ENCODE data around the gene MXRA7.

MXRA7 gene

DNA sequence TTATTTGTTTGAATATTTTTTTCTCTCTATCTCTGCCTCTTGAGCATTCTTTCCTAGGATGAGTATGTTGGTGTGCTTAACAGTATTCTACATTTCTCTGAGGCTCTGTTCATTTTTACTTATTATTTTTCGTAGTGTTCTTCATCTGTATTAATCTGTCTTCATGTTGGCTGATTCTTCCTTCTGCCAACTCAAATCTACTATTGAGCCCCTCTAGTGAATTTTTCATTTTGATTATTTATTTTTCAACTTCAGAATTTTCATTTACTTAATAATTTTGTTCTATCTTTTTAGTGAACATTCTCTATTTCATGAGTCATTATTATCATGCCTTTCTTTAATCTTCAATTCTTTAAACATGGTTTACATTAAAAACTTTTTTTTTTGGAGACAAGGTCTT, 64.1 kb downstream of the MXRA7 start:
- H3K9ac ChIP-seq (ENCODE audit: low read depth in 1 of 2, low read length in 2 of 2) = no peak overlapping the region
- H3K4me1 ChIP-seq (ENCODE audit: control insufficient read depth in 1 of 2, insufficient read depth in 2 of 2, low read length in 2 of 2) = peaks cover 23 to 24% of the 10 kb centered on the region in 2 donors
- no peak overlapping the region for H3K27ac ChIP-seq (ENCODE audit: low read depth, low read length)
- no peaks in the 10 kb centered on the region for H3K9me3 ChIP-seq (ENCODE audit: control insufficient read depth in 1 of 2, low read length in 2 of 2)
- H3K36me3 ChIP-seq (ENCODE audit: control insufficient read depth in 1 of 2, insufficient read depth in 2 of 2, low read length in 2 of 2) = no peaks in the 10 kb centered on the region
- H3K27me3 ChIP-seq (ENCODE audit: control insufficient read depth in 1 of 2, insufficient read depth in 2 of 2, low read length in 2 of 2) = peaks cover 0 to 8% of the 10 kb centered on the region in 2 donors
- H3K4me3 ChIP-seq (ENCODE audit: low read depth in 1 of 2, low read length in 2 of 2) = no peak overlapping the region

DNA sequence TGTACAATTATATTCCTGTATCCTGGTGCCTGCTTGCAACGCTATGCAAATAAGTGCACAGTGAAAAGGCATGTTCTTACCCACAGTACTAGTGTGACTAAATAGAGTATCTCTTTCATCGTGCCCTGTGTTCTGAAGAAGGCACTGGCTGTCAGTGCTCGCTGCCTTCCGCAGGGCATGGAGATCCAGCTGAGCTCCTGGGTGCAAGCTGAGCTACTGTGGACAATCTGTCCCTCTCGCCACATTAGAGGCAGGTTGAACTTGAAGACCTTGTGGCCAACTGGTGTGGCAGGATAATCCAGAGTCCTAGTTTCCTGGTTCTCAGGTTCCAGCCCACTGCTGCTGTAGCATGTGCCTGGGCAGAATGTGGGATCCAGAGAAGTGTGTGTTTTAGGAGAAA, 65.3 kb downstream of the MXRA7 start:
- peaks cover 23 to 24% of the 10 kb centered on the region in 2 donors for H3K4me1 ChIP-seq (ENCODE audit: control insufficient read depth in 1 of 2, insufficient read depth in 2 of 2, low read length in 2 of 2)
- H3K9me3 ChIP-seq (ENCODE audit: control insufficient read depth in 1 of 2, low read length in 2 of 2) = no peaks in the 10 kb centered on the region
- H3K27me3 ChIP-seq (ENCODE audit: control insufficient read depth in 1 of 2, insufficient read depth in 2 of 2, low read length in 2 of 2) = peaks cover 0 to 8% of the 10 kb centered on the region in 2 donors
- H3K36me3 ChIP-seq (ENCODE audit: control insufficient read depth in 1 of 2, insufficient read depth in 2 of 2, low read length in 2 of 2) = no peaks in the 10 kb centered on the region
- H3K27ac ChIP-seq (ENCODE audit: low read depth, low read length) = no peak overlapping the region
- H3K9ac ChIP-seq (ENCODE audit: low read depth in 1 of 2, low read length in 2 of 2) = peak overlapping the region; percentile 1 to 4
- H3K4me3 ChIP-seq (ENCODE audit: low read depth in 1 of 2, low read length in 2 of 2) = peak overlapping the region; percentile 4 to 19

GRCh38 chr17:76644995-76645394, 65.8 kb downstream of the MXRA7 start:
- peaks cover 0 to 8% of the 10 kb centered on the region in 2 donors for H3K27me3 ChIP-seq (ENCODE audit: control insufficient read depth in 1 of 2, insufficient read depth in 2 of 2, low read length in 2 of 2)
- no peak overlapping the region for H3K27ac ChIP-seq (ENCODE audit: low read depth, low read length)
- H3K9ac ChIP-seq (ENCODE audit: low read depth in 1 of 2, low read length in 2 of 2) = peak overlapping the region; percentile 1 to 4
- peak overlapping the region; percentile 4 to 19 for H3K4me3 ChIP-seq (ENCODE audit: low read depth in 1 of 2, low read length in 2 of 2)
- H3K9me3 ChIP-seq (ENCODE audit: control insufficient read depth in 1 of 2, low read length in 2 of 2) = no peaks in the 10 kb centered on the region
- H3K36me3 ChIP-seq (ENCODE audit: control insufficient read depth in 1 of 2, insufficient read depth in 2 of 2, low read length in 2 of 2) = no peaks in the 10 kb centered on the region
- H3K4me1 ChIP-seq (ENCODE audit: control insufficient read depth in 1 of 2, insufficient read depth in 2 of 2, low read length in 2 of 2) = peaks cover 24 to 27% of the 10 kb centered on the region in 2 donors

DNA sequence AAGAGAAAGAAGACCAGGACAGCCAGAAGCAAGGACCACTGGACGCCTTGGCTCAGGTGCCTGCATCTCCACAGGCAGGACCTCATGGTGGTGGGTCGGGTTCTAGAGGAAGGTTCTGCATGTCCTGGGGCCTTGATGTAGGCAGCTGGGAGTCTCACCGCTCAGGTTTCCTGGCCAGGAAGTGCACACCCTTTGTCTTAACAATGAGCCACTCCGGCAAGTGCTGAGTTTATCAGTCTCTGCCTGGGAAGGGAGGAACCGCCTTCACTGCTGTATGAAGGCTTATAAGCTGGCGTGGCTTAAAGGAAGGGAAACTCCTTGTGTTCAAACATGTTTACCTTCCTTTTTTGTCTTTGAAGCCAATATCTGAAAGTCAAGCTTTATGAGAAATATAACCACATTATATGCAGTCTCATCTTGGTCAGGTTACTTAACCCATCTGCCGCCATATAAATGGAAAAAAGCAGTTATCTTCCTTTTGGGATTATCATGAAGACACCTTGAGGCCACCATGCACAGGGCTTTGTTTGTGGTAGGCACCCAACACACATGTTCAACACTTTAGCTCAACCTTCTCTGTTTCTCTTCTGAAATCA, 67.1 kb downstream of the MXRA7 start, which contains the start of gene ST6GALNAC1:
Gene ST6GALNAC1 (minus strand): TSS at position 205 of the 596 bp plus-strand sequence. CDS start 119 bp downstream, at position 86.
- Histone ChIP-seq H3K9ac (ENCODE audit: low read depth in 1 of 2, low read length in 2 of 2) (peak within 1 kb of the TSS; percentile 81 to 82), H3K9me3 (ENCODE audit: control insufficient read depth in 1 of 2, low read length in 2 of 2) (no peaks in the 10 kb centered on the region), H3K4me1 (ENCODE audit: control insufficient read depth in 1 of 2, insufficient read depth in 2 of 2, low read length in 2 of 2) (peaks cover 24 to 26% of the 10 kb centered on the region in 2 donors), H3K27ac (ENCODE audit: low read depth, low read length) (peak within 1 kb of the TSS; percentile 64), H3K4me3 (ENCODE audit: low read depth in 1 of 2, low read length in 2 of 2) (peak within 1 kb of the TSS; percentile 81 to 86), H3K36me3 (ENCODE audit: control insufficient read depth in 1 of 2, insufficient read depth in 2 of 2, low read length in 2 of 2) (no peaks in the 10 kb centered on the region), H3K27me3 (ENCODE audit: control insufficient read depth in 1 of 2, insufficient read depth in 2 of 2, low read length in 2 of 2) (peaks cover 0 to 5% of the 10 kb centered on the region in 2 donors)

GRCh38 chr17:76642994-76643393, 67.8 kb downstream of the MXRA7 start:
- no peaks in the 10 kb centered on the region for H3K9me3 ChIP-seq (ENCODE audit: control insufficient read depth in 1 of 2, low read length in 2 of 2)
- peak overlapping the region; percentile 81 to 82 for H3K9ac ChIP-seq (ENCODE audit: low read depth in 1 of 2, low read length in 2 of 2)
- H3K27ac ChIP-seq (ENCODE audit: low read depth, low read length) = peak overlapping the region; percentile 53
- peak overlapping the region; percentile 81 to 86 for H3K4me3 ChIP-seq (ENCODE audit: low read depth in 1 of 2, low read length in 2 of 2)
- peaks cover 0 to 4% of the 10 kb centered on the region in 2 donors for H3K27me3 ChIP-seq (ENCODE audit: control insufficient read depth in 1 of 2, insufficient read depth in 2 of 2, low read length in 2 of 2)
- no peaks in the 10 kb centered on the region for H3K36me3 ChIP-seq (ENCODE audit: control insufficient read depth in 1 of 2, insufficient read depth in 2 of 2, low read length in 2 of 2)
- peaks cover 24% of the 10 kb centered on the region in 2 donors for H3K4me1 ChIP-seq (ENCODE audit: control insufficient read depth in 1 of 2, insufficient read depth in 2 of 2, low read length in 2 of 2)

DNA sequence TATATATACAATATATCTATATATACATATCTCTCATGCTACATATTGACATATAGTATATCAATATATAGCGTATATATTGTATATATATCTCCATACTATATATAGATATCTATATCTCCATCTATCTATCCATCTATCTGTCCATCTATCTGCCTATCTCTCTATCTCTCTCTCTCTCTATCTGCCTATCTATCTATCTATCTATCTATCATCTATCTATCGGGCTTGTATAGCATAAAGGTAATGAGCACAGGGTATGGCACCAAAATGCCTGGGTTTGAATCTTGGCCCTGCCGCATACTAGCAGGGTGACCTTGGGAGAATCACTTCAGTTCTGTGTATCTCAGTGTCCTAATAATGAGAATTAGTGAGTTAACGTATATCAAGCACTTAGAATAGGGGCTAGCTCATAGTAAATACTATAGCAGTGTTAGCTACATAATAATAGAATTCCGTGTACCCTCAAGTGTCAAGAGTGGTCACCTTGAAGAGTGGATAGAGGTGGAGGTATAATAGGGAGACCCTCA, 68.7 kb downstream of the MXRA7 start:
- no peaks in the 10 kb centered on the region for H3K36me3 ChIP-seq (ENCODE audit: control insufficient read depth in 1 of 2, insufficient read depth in 2 of 2, low read length in 2 of 2)
- H3K4me3 ChIP-seq (ENCODE audit: low read depth in 1 of 2, low read length in 2 of 2) = peak overlapping the region; percentile 81 to 86
- H3K4me1 ChIP-seq (ENCODE audit: control insufficient read depth in 1 of 2, insufficient read depth in 2 of 2, low read length in 2 of 2) = peaks cover 24% of the 10 kb centered on the region in 2 donors
- peaks cover 0 to 4% of the 10 kb centered on the region in 2 donors for H3K27me3 ChIP-seq (ENCODE audit: control insufficient read depth in 1 of 2, insufficient read depth in 2 of 2, low read length in 2 of 2)
- no peaks in the 10 kb centered on the region for H3K9me3 ChIP-seq (ENCODE audit: control insufficient read depth in 1 of 2, low read length in 2 of 2)
- H3K27ac ChIP-seq (ENCODE audit: low read depth, low read length) = no peak overlapping the region
- peak overlapping the region; percentile 20 to 81 for H3K9ac ChIP-seq (ENCODE audit: low read depth in 1 of 2, low read length in 2 of 2)

DNA sequence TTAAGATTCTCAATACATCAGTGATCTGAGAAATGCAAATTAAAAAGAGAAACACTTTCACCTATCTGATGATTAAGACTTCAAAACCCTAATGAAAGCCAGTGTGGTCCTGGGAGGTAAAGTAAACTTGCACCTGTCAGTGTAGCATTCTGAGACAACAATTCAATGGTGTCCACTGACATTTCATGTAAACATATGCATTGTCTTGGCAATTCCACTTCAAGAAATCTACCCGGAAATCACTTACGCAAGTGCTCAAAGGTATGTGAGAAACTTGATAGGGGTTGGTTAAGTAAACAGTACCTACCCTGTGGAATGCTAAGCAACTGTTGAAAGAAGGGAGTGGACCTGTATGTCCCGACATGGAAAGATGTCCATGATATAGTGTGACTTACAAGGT, 69.3 kb downstream of the MXRA7 start:
- Histone ChIP-seq H3K36me3 (ENCODE audit: control insufficient read depth in 1 of 2, insufficient read depth in 2 of 2, low read length in 2 of 2) (no peaks in the 10 kb centered on the region), H3K9ac (ENCODE audit: low read depth in 1 of 2, low read length in 2 of 2) (no peak overlapping the region), H3K4me3 (ENCODE audit: low read depth in 1 of 2, low read length in 2 of 2) (peak overlapping the region; percentile 41 to 62), H3K4me1 (ENCODE audit: control insufficient read depth in 1 of 2, insufficient read depth in 2 of 2, low read length in 2 of 2) (peaks cover 24% of the 10 kb centered on the region in 2 donors), H3K9me3 (ENCODE audit: control insufficient read depth in 1 of 2, low read length in 2 of 2) (no peaks in the 10 kb centered on the region), H3K27ac (ENCODE audit: low read depth, low read length) (no peak overlapping the region), H3K27me3 (ENCODE audit: control insufficient read depth in 1 of 2, insufficient read depth in 2 of 2, low read length in 2 of 2) (peaks cover 0 to 4% of the 10 kb centered on the region in 2 donors)

GRCh38 chr17:76640550-76641380, 70.0 kb downstream of the MXRA7 start:
- H3K4me3 ChIP-seq (ENCODE audit: low read depth in 1 of 2, low read length in 2 of 2) = peak overlapping the region; percentile 41 to 62
- H3K9me3 ChIP-seq (ENCODE audit: control insufficient read depth in 1 of 2, low read length in 2 of 2) = no peaks in the 10 kb centered on the region
- H3K27me3 ChIP-seq (ENCODE audit: control insufficient read depth in 1 of 2, insufficient read depth in 2 of 2, low read length in 2 of 2) = peaks cover 0 to 4% of the 10 kb centered on the region in 2 donors
- no peak overlapping the region for H3K9ac ChIP-seq (ENCODE audit: low read depth in 1 of 2, low read length in 2 of 2)
- peaks cover 0 to 6% of the 10 kb centered on the region in 2 donors for H3K36me3 ChIP-seq (ENCODE audit: control insufficient read depth in 1 of 2, insufficient read depth in 2 of 2, low read length in 2 of 2)
- H3K4me1 ChIP-seq (ENCODE audit: control insufficient read depth in 1 of 2, insufficient read depth in 2 of 2, low read length in 2 of 2) = peaks cover 21 to 22% of the 10 kb centered on the region in 2 donors
- no peak overlapping the region for H3K27ac ChIP-seq (ENCODE audit: low read depth, low read length)

GRCh38 chr17:76638263-76638662, 72.5 kb downstream of the MXRA7 start:
- Histone ChIP-seq H3K4me3 (ENCODE audit: low read depth in 1 of 2, low read length in 2 of 2) (no peak overlapping the region), H3K9me3 (ENCODE audit: control insufficient read depth in 1 of 2, low read length in 2 of 2) (no peaks in the 10 kb centered on the region), H3K4me1 (ENCODE audit: control insufficient read depth in 1 of 2, insufficient read depth in 2 of 2, low read length in 2 of 2) (peaks cover 9 to 13% of the 10 kb centered on the region in 2 donors), H3K9ac (ENCODE audit: low read depth in 1 of 2, low read length in 2 of 2) (no peak overlapping the region), H3K36me3 (ENCODE audit: control insufficient read depth in 1 of 2, insufficient read depth in 2 of 2, low read length in 2 of 2) (peaks cover 0 to 10% of the 10 kb centered on the region in 2 donors), H3K27me3 (ENCODE audit: control insufficient read depth in 1 of 2, insufficient read depth in 2 of 2, low read length in 2 of 2) (peaks cover 0 to 4% of the 10 kb centered on the region in 2 donors), H3K27ac (ENCODE audit: low read depth, low read length) (no peak overlapping the region)

Data from duodenal mucosa (tissue), 2 donors.